B cell (primary cell): ENCODE results near the gene MRPL33. TPM values are rescaled to one million over a fixed set of nuclear protein-coding genes. Genes with fewer than 3 reads are reported as not detected.

Experiments
- ATAC-seq: fragments of 200-7000 bp; cut with Tn5 transposase; one replicate; pipeline ENCODE4 v1.10.0; 2021; ENCODE audit warnings: low read depth, mild to moderate bottlenecking, moderate number of reproducible peaks, moderate library complexity
- CTCF ChIA-PET: fragments of 350-600 bp; sonication (Branson Sonifier 250); formaldehyde crosslinking; loops from one replicate; lab custom pipeline; 2021; ENCODE audit warnings: antibody characterized with exemption, inconsistent platforms; lab: Charles Lee
- POLR2A ChIA-PET: fragments of 350-600 bp; sonication (Branson Sonifier 250); formaldehyde crosslinking; loops from one replicate; lab custom pipeline; 2021; ENCODE audit warnings: antibody characterized with exemption; lab: Charles Lee
- DNase-seq: peaks from one replicate; pipeline ENCODE4 v3.0.0; 2013
- H2AFZ ChIP-seq: 2 replicates; pipeline ENCODE4 v1.6.1; 2012; ENCODE audit warnings: mild to moderate bottlenecking, low read depth, low read length; ENCODE audit not compliant: insufficient read depth, poor library complexity, severe bottlenecking
- H3K27ac ChIP-seq, 2 donors: 1 replicate in 1 of 2; 2 replicates in 1 of 2; pipeline ENCODE4 v1.5.1; 2012 to 2013; ENCODE audit warnings: low read length in 2 of 2, mild to moderate bottlenecking in 2 of 2, moderate library complexity in 1 of 2
- H3K27me3 ChIP-seq, 4 experiments: fragments of 200-600 bp in 1 of 4; sonication (generic) in 1 of 4; replicated peaks in 1 of 4; 1 replicate in 2 of 4; 2 replicates in 2 of 4; pipeline versions ENCODE4 v1.6.1 to v1.7.0; 2013 to 2016; ENCODE audit warnings: low read length in 3 of 4, mild to moderate bottlenecking in 2 of 4, mixed read lengths in 1 of 4, moderate library complexity in 1 of 4; ENCODE audit not compliant: insufficient read depth in 4 of 4, control insufficient read depth in 3 of 4; ENCODE audit errors: control extremely low read depth in 1 of 4
- H3K36me3 ChIP-seq, 2 experiments: replicated peaks in 1 of 2; 1 replicate in 1 of 2; 2 replicates in 1 of 2; pipeline versions ENCODE4 v1.6.1 to v1.7.1; 2013; ENCODE audit warnings: low read length in 1 of 2; ENCODE audit not compliant: insufficient read depth in 2 of 2, control insufficient read depth in 1 of 2; ENCODE audit errors: control extremely low read depth in 1 of 2, extremely low read depth in 1 of 2
- H3K4me1 ChIP-seq, 2 donors: fragments of 200-600 bp in 1 of 2; sonication (generic) in 1 of 2; 1 replicate in 1 of 2; 2 replicates in 1 of 2; pipeline versions ENCODE4 v1.5.1 to v1.6.1; 2013 to 2017; ENCODE audit warnings: low read length in 2 of 2; ENCODE audit not compliant: control insufficient read depth in 2 of 2, insufficient read depth in 2 of 2
- H3K4me2 ChIP-seq: replicated peaks from 2 replicates; pipeline ENCODE3; 2012; ENCODE audit warnings: mild to moderate bottlenecking, low read depth, low read length; ENCODE audit not compliant: poor library complexity, severe bottlenecking
- H3K4me3 ChIP-seq, 5 experiments: fragments of 200-600 bp in 1 of 5; sonication (generic) in 1 of 5; 1 replicate in 3 of 5; 2 replicates in 2 of 5; pipeline versions ENCODE4 v1.5.1 to v1.7.0; 2011 to 2016; ENCODE audit warnings: low read length in 4 of 5, mild to moderate bottlenecking in 4 of 5, low read depth in 2 of 5, control low read depth in 1 of 5, moderate library complexity in 1 of 5; ENCODE audit not compliant: insufficient read depth in 1 of 5; ENCODE audit errors: control extremely low read depth in 1 of 5, extremely low read depth in 1 of 5
- H3K79me2 ChIP-seq: fragments of 200-600 bp; sonication (generic); one replicate; pipeline ENCODE4 v1.6.0; 2016; ENCODE audit warnings: low read length; ENCODE audit not compliant: control insufficient read depth, insufficient read depth
- H3K9ac ChIP-seq: fragments of 200-600 bp; sonication (generic); 2 replicates; pipeline ENCODE4 v1.6.1; 2017; ENCODE audit warnings: mild to moderate bottlenecking, low read length, moderate library complexity
- H3K9me3 ChIP-seq, 3 donors: one replicate each; pipeline versions ENCODE4 v1.6.1 to v1.7.1; 2013; ENCODE audit warnings: low read length in 2 of 3; ENCODE audit not compliant: control insufficient read depth in 2 of 3, insufficient read depth in 1 of 3; ENCODE audit errors: control extremely low read depth in 1 of 3
- H4K20me1 ChIP-seq: 2 replicates; pipeline ENCODE4 v1.6.0; 2012; ENCODE audit warnings: mild to moderate bottlenecking, low read length; ENCODE audit not compliant: insufficient read depth, control insufficient read depth, poor library complexity, severe bottlenecking
- H3K27ac Mint-ChIP-seq: one replicate; pipeline ENCODE4 v1.8.0; 2021; ENCODE audit warnings: mixed read lengths
- H3K27me3 Mint-ChIP-seq: one replicate; pipeline ENCODE4 v1.8.0; 2021; ENCODE audit warnings: mixed read lengths
- H3K4me1 Mint-ChIP-seq: one replicate; pipeline ENCODE4 v1.8.0; 2021; ENCODE audit warnings: mixed read lengths
- H3K4me3 Mint-ChIP-seq: one replicate; pipeline ENCODE4 v1.8.0; 2021; ENCODE audit warnings: mixed read lengths
- H3K9me3 Mint-ChIP-seq: one replicate; pipeline ENCODE4 v1.8.0; 2022; ENCODE audit warnings: mixed read lengths; ENCODE audit not compliant: insufficient read depth
- EZH2 ChIP-seq: IDR thresholded peaks from 2 replicates; pipeline ENCODE4 v1.6.1; 2012; ENCODE audit warnings: borderline replicate concordance, low read depth, mild to moderate bottlenecking, moderate library complexity, low read length; ENCODE audit not compliant: insufficient read depth, poor library complexity, severe bottlenecking
- WGBS: methylation state at CpG from one replicate; pipeline ENCODE4 v1.1.5; 2013; ENCODE audit warnings: missing lambda C conversion rate; ENCODE audit not compliant: insufficient coverage; 5-methylcytosine and 5-hydroxymethylcytosine counted together
- intact Hi-C: fragments of 100-400 bp; cut with micrococcal nuclease; formaldehyde crosslinking; loops from one replicate; pipeline ENCODE4 v1.10.0; 2022
- polyA plus RNA-seq: library from polyadenylated mRNA; depleted of rRNA; stranded (reverse); fragments of >200 nt; gene quantifications from 2 replicates; pipeline ENCODE4 v1.2.3, GENCODE V29; 2012
- total RNA-seq, 2 donors: library from RNA; stranded (reverse); fragments of 120-200 nt in 1 of 2; gene quantifications; 1 replicate in 1 of 2; 2 replicates in 1 of 2; pipeline versions ENCODE4 v1.2.3 to v1.2.4, GENCODE V29; 2013 to 2022
- TF ChIP-seq, protein P1 (sequence below): fragments of 200-600 bp; IDR thresholded peaks from one replicate; pipeline ENCODE4 v1.8.0; 2022; ENCODE audit warnings: antibody characterized with exemption, mild to moderate bottlenecking

MRPL33 gene
- total and polyA plus RNA-seq, 2 donors (not counting 1 experiment from before 2014, with no cell fraction given), result 14.4 to 26.5 TPM

DNA sequence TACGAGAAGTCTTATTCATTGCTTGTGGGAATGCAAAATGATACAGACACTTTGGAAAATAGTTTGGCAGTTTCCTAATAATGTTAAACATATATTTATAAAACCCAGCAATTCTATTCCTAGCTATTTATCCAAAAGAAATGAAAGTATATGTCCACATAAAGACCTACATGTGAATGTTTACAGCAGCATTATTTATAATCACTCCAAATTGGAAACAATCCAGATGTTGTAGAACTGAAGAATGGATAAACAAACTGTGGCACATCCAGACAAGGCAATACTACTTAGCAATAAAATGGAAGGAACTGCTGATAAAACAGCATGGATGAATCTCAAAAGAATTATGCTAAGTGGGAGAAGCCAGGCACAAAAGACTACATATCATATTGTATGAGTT, 19.3 kb downstream of the MRPL33 start:
- no peaks in the 10 kb centered on the region for H4K20me1 ChIP-seq
- Mint-ChIP-seq H3K4me1 (no peaks in the 10 kb centered on the region), H3K27me3 (no peaks in the 10 kb centered on the region), H3K9me3 (no peaks in the 10 kb centered on the region), H3K4me3 (no peak overlapping the region), H3K27ac (no peak overlapping the region)
- DNase-seq, result no peak
- intact Hi-C loops, result no loop called here
- H3K4me1 ChIP-seq, result no peaks in the 10 kb centered on the region
- POLR2A ChIA-PET, result no interaction called here
- H3K36me3 ChIP-seq, result peaks cover 0 to 1% of the 10 kb centered on the region in 2 experiments
- no CpG with 5 or more reads among the region's 1 CpG for WGBS
- no peak for ATAC-seq
- H2AFZ ChIP-seq, result no peak overlapping the region
- no peaks in the 10 kb centered on the region for H3K79me2 ChIP-seq
- TF ChIP-seq EZH2, result no peak
- TF ChIP-seq, protein P1, sequence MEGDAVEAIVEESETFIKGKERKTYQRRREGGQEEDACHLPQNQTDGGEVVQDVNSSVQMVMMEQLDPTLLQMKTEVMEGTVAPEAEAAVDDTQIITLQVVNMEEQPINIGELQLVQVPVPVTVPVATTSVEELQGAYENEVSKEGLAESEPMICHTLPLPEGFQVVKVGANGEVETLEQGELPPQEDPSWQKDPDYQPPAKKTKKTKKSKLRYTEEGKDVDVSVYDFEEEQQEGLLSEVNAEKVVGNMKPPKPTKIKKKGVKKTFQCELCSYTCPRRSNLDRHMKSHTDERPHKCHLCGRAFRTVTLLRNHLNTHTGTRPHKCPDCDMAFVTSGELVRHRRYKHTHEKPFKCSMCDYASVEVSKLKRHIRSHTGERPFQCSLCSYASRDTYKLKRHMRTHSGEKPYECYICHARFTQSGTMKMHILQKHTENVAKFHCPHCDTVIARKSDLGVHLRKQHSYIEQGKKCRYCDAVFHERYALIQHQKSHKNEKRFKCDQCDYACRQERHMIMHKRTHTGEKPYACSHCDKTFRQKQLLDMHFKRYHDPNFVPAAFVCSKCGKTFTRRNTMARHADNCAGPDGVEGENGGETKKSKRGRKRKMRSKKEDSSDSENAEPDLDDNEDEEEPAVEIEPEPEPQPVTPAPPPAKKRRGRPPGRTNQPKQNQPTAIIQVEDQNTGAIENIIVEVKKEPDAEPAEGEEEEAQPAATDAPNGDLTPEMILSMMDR, result no peak
- CTCF ChIA-PET, result no interaction called here
- no peaks in the 10 kb centered on the region for H3K9me3 ChIP-seq
- no peak overlapping the region for H3K9ac ChIP-seq
- no peak overlapping the region for H3K27ac ChIP-seq
- H3K4me2 ChIP-seq, result no peak overlapping the region
- no peak overlapping the region for H3K4me3 ChIP-seq
- H3K27me3 ChIP-seq, result no peaks in the 10 kb centered on the region

DNA sequence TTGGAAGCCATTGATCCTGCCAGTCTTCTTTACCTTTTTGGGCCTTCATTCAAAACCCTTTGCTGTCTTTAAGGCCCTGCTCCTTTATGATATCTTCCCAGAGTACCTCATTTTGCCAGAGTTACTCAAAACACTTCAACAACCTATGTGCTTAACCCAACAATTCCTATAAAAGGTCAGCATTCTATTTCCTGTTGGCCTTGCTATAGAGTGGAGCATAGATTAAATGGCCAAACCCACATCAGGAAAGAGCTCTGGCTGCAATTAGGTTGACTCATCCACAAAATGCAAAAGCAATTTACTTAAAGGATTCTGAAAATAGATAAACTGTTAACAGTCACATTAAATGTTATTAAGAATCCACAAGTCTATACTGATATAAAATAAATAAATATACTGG, 21.2 kb downstream of the MRPL33 start:
- TF ChIP-seq, protein P1, result no peak
- TF ChIP-seq EZH2, result no peak
- intact Hi-C loops, result no loop called here
- Mint-ChIP-seq H3K4me3 (no peak overlapping the region), H3K9me3 (no peaks in the 10 kb centered on the region), H3K27me3 (no peaks in the 10 kb centered on the region), H3K27ac (no peak overlapping the region), H3K4me1 (no peaks in the 10 kb centered on the region)
- Histone ChIP-seq H3K4me3 (no peak overlapping the region), H3K79me2 (no peaks in the 10 kb centered on the region), H3K4me1 (no peaks in the 10 kb centered on the region), H3K36me3 (peaks cover 0 to 1% of the 10 kb centered on the region in 2 experiments), H3K27me3 (no peaks in the 10 kb centered on the region), H3K27ac (no peak overlapping the region), H4K20me1 (no peaks in the 10 kb centered on the region), H3K9ac (no peak overlapping the region), H3K9me3 (no peaks in the 10 kb centered on the region), H2AFZ (no peak overlapping the region), H3K4me2 (no peak overlapping the region)
- DNase-seq (no peak), ATAC-seq (no peak)
- ChIA-PET CTCF (no interaction called here), POLR2A (no interaction called here)
